Activated T-helper 2 cell treated with anti-CD3 and anti-CD28 coated beads, Interferon-gamma antibody, Interleukin-2, Interleukin-4, amounts not matched to agents 10 μg/mL and 5 μg/mL and 100 μg/mL, durations not matched to agents 14 hours and 24 hours and 36 hours (primary cell): Measurements from ENCODE around the gene OR1F1. TPM values are rescaled to one million over a fixed set of nuclear protein-coding genes. Genes with fewer than 3 reads are reported as not detected.
"Not testable (repeated sequence)": the region's sequence is repeated elsewhere in the genome, so short reads cannot be mapped to it uniquely, and the experiment has no call there.

Experiments used
- DNase-seq: peaks from one replicate; pipeline ENCODE4 v3.0.0; 2021; ENCODE audit warnings: low spot score
- H3K27ac Mint-ChIP-seq: one replicate; pipeline ENCODE4 v1.8.0; 2021; ENCODE audit warnings: mixed read lengths
- H3K27me3 Mint-ChIP-seq: one replicate; pipeline ENCODE4 v1.8.0; 2021; ENCODE audit warnings: low read depth, mixed read lengths
- H3K36me3 Mint-ChIP-seq: one replicate; pipeline ENCODE4 v1.8.0; 2021; ENCODE audit warnings: low read depth, mixed read lengths
- H3K4me1 Mint-ChIP-seq: one replicate; pipeline ENCODE4 v1.8.0; 2021; ENCODE audit warnings: low read depth, mixed read lengths
- H3K4me3 Mint-ChIP-seq: one replicate; pipeline ENCODE4 v1.8.0; 2021; ENCODE audit warnings: low read depth, mild to moderate bottlenecking, moderate library complexity, mixed read lengths
- H3K9me3 Mint-ChIP-seq: one replicate; pipeline ENCODE4 v1.8.0; 2021; ENCODE audit warnings: mixed read lengths
- intact Hi-C: fragments of 100-400 bp; cut with micrococcal nuclease; formaldehyde crosslinking; loops from one replicate; pipeline ENCODE4 v1.15.1; 2023
- total RNA-seq: library from RNA; stranded (reverse); gene quantifications from 2 replicates; pipeline ENCODE4 v1.2.3, GENCODE V29; 2022

Gene OR1F1
- total RNA-seq, 1 donor from 2014 or later = not detected

- H3K4me1 Mint-ChIP-seq = peaks cover 23% of the 10 kb centered on the region
- peaks cover 79% of the 10 kb centered on the region for H3K27me3 Mint-ChIP-seq
- H3K9me3 Mint-ChIP-seq = peaks cover 4% of the 10 kb centered on the region
- H3K36me3 Mint-ChIP-seq = peaks cover 9% of the 10 kb centered on the region
- H3K4me3 Mint-ChIP-seq = peak overlapping the region; percentile 73
- peak overlapping the region; percentile 70 for H3K27ac Mint-ChIP-seq
- DNase-seq = no peak
- intact Hi-C loops = loop anchor here (5.0 kb wide), 1 partner anchor 99 kb away; the partner anchor contains the start of gene ZNF263
These were observed 4.4 kb upstream of the OR1F1 start for GRCh38 chr16:3183445-3184139.

- Mint-ChIP-seq H3K4me3 (no peak overlapping the region), H3K36me3 (peaks cover 9% of the 10 kb centered on the region), H3K4me1 (peaks cover 39% of the 10 kb centered on the region), H3K9me3 (peaks cover 4% of the 10 kb centered on the region), H3K27me3 (peaks cover 75% of the 10 kb centered on the region), H3K27ac (no peak overlapping the region)
- DNase-seq = no peak
- intact Hi-C loops = loop anchor here (5.0 kb wide), 1 partner anchor 35 kb away; no protein-coding TSS in a partner anchor
These were observed 886 bp upstream of the OR1F1 start for GRCh38 chr16:3186946-3187690.

GRCh38 chr16:3188675-3188924 is 596 bp downstream of the OR1F1 start:
- H3K9me3 Mint-ChIP-seq = peaks cover 4% of the 10 kb centered on the region
- DNase-seq = no peak
- H3K4me1 Mint-ChIP-seq = peaks cover 34% of the 10 kb centered on the region
- intact Hi-C loops = loop anchor here (5.0 kb wide), 1 partner anchor 36 kb away; no protein-coding TSS in a partner anchor
- H3K27me3 Mint-ChIP-seq = peaks cover 67% of the 10 kb centered on the region
- H3K27ac Mint-ChIP-seq = no peak overlapping the region
- peak overlapping the region; percentile 72 for H3K4me3 Mint-ChIP-seq
- peaks cover 7% of the 10 kb centered on the region for H3K36me3 Mint-ChIP-seq

GRCh38 chr16:3188925-3189825 is 1.2 kb downstream of the OR1F1 start:
- H3K36me3 Mint-ChIP-seq = peaks cover 1% of the 10 kb centered on the region
- H3K27me3 Mint-ChIP-seq = peaks cover 66% of the 10 kb centered on the region
- peaks cover 28% of the 10 kb centered on the region for H3K4me1 Mint-ChIP-seq
- H3K4me3 Mint-ChIP-seq = peak overlapping the region; percentile 72
- no peak for DNase-seq
- H3K9me3 Mint-ChIP-seq = peaks cover 1% of the 10 kb centered on the region
- intact Hi-C loops = loop anchor here (5.0 kb wide), 1 partner anchor 37 kb away; no protein-coding TSS in a partner anchor
- no peak overlapping the region for H3K27ac Mint-ChIP-seq

- intact Hi-C loops = loop anchor here (2.0 to 5.0 kb wide), 2 partner anchors 19 to 38 kb away; no protein-coding TSS in a partner anchor
- peaks cover 26% of the 10 kb centered on the region for H3K4me1 Mint-ChIP-seq
- H3K4me3 Mint-ChIP-seq = peak overlapping the region; percentile 72
- H3K27ac Mint-ChIP-seq = peak overlapping the region; percentile 73
- no peak for DNase-seq
- peaks cover 64% of the 10 kb centered on the region for H3K27me3 Mint-ChIP-seq
- no peaks in the 10 kb centered on the region for H3K9me3 Mint-ChIP-seq
- no peaks in the 10 kb centered on the region for H3K36me3 Mint-ChIP-seq
These were observed 1.9 kb downstream of the OR1F1 start for GRCh38 chr16:3189869-3190268.

- Mint-ChIP-seq H3K4me3 (peak overlapping the region; percentile 70), H3K36me3 (no peaks in the 10 kb centered on the region), H3K27ac (no peak overlapping the region), H3K9me3 (no peaks in the 10 kb centered on the region), H3K4me1 (peaks cover 26% of the 10 kb centered on the region), H3K27me3 (peaks cover 59% of the 10 kb centered on the region)
- intact Hi-C loops = loop anchor here (2.0 kb wide), 1 partner anchor 20 kb away; no protein-coding TSS in a partner anchor
- DNase-seq = no peak
These were observed 2.9 kb downstream of the OR1F1 start for GRCh38 chr16:3190949-3191353.

GRCh38 chr16:3192476-3193019 is 4.5 kb downstream of the OR1F1 start:
- intact Hi-C loops = no loop called here
- peaks cover 25% of the 10 kb centered on the region for H3K4me1 Mint-ChIP-seq
- no peaks in the 10 kb centered on the region for H3K9me3 Mint-ChIP-seq
- H3K27ac Mint-ChIP-seq = no peak overlapping the region
- peaks cover 46% of the 10 kb centered on the region for H3K27me3 Mint-ChIP-seq
- DNase-seq = no peak
- H3K36me3 Mint-ChIP-seq = no peaks in the 10 kb centered on the region
- no peak overlapping the region for H3K4me3 Mint-ChIP-seq

- intact Hi-C loops = no loop called here
- H3K27me3 Mint-ChIP-seq = peaks cover 43% of the 10 kb centered on the region
These were observed 5.5 kb downstream of the OR1F1 start for GRCh38 chr16:3193221-3194212.

GRCh38 chr16:3194792-3195191 is 6.8 kb downstream of the OR1F1 start:
- Mint-ChIP-seq H3K27ac (no peak overlapping the region), H3K4me3 (no peak overlapping the region), H3K4me1 (peaks cover 9% of the 10 kb centered on the region), H3K9me3 (no peaks in the 10 kb centered on the region), H3K27me3 (peaks cover 33% of the 10 kb centered on the region), H3K36me3 (no peaks in the 10 kb centered on the region)
- DNase-seq = no peak
- intact Hi-C loops = no loop called here

More at GRCh38 chr16:3193221-3194212, 5.5 kb downstream of the OR1F1 start:
- Mint-ChIP-seq H3K4me3 (no peak overlapping the region), H3K4me1 (peaks cover 17% of the 10 kb centered on the region), H3K36me3 (no peaks in the 10 kb centered on the region), H3K9me3 (no peaks in the 10 kb centered on the region), H3K27ac (no peak overlapping the region)
- no peak for DNase-seq

GRCh38 chr16:3195975-3196374 is 8.0 kb downstream of the OR1F1 start:
- H3K27me3 Mint-ChIP-seq = peaks cover 25% of the 10 kb centered on the region
- peaks cover 3% of the 10 kb centered on the region for H3K4me1 Mint-ChIP-seq
- H3K4me3 Mint-ChIP-seq = no peak overlapping the region
- no peaks in the 10 kb centered on the region for H3K9me3 Mint-ChIP-seq
- intact Hi-C loops = no loop called here
- H3K27ac Mint-ChIP-seq = no peak overlapping the region
- no peak for DNase-seq
- H3K36me3 Mint-ChIP-seq = no peaks in the 10 kb centered on the region

- H3K9me3 Mint-ChIP-seq, intact Hi-C loops: not testable (repeated sequence)
These were observed 9.8 kb downstream of the OR1F1 start for GRCh38 chr16:3197694-3198333.

More at GRCh38 chr16:3197694-3198333, 9.8 kb downstream of the OR1F1 start:
- not testable (repeated sequence) for DNase-seq, H3K27ac Mint-ChIP-seq, H3K4me1 Mint-ChIP-seq, H3K36me3 Mint-ChIP-seq, H3K4me3 Mint-ChIP-seq
- H3K27me3 Mint-ChIP-seq = peaks cover 16% of the 10 kb centered on the region
